Stimulated activated CD4-positive, alpha-beta T cell treated with anti-CD3 and anti-CD28 coated beads, Interleukin-15, amount 100 ng/mL, for 1 hour (primary cell): ENCODE results near the gene SRGAP1.
"Not testable (repeated sequence)": the region's sequence is repeated elsewhere in the genome, so short reads cannot be mapped to it uniquely, and the experiment has no call there.

Experiments
- DNase-seq, 2 donors: peaks; one replicate each; pipeline ENCODE4 v3.0.0-alpha.2; 2020; ENCODE audit warnings: low read depth in 1 of 2, low spot score in 1 of 2

The SRGAP1 gene

GRCh38 chr12:64190140-64190539 lies 345.6 kb downstream of the SRGAP1 start:
- DNase-seq: no peak

- DNase-seq: no peak
Observed at GRCh38 chr12:64192644-64193444, 348.3 kb downstream of the SRGAP1 start.

DNA sequence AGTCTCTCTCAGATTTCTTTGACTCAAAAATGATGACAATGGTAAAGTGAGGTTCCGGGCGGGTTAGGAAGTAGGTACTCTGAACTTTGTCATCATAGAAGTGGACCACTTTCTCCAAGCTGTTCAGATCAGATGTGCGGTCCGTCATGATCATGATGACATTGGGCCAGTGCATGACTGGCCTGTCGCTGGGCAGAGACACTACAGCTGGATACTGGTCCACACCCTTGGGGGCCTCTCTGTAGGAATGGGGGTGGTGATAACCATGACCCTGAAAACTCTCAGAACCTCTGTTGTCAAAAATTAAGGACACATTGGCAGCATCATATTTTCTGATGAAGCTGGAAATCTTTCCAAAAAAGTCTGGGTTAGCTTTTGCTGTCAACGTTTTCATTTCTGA lies 349.4 kb downstream of the SRGAP1 start:
- no peak for DNase-seq

DNA sequence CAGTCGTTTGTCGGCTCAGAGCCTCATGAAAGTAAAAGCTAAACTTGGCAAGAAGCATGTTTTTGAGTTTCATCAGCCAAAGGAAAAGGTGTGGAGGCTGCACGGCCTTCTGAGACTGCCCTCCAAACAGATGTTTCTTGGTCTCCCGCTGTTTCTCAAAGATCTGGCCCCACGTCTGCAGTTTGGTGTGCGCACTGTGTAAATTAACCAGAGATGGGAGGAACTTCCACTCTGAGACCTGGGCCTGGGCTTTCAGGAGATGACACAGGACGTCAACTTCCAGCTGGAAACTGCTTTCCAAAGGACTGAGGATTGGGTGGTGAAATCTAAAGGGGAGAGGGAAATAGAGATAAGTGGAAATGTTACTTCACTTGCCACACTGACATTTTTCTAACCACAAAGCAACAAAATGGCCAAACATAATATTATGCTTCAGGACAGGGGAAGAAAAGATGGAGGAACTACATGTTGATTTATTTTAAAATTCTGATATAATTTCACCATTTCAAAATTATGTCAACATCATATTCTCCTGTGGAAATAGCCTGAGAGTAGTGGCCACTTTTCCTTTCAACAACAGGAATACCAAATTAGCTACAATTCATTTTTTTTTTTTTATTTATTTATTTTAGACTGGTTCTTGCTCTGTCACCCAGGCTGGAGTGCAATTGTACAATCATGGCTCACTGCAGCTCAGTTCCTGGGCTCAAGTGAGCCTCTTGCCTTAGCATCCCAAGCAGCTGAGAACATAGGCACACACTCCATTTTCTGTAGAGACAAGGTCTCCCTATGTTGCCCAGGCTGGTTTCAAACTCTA lies 350.0 kb downstream of the SRGAP1 start:
- no peak for DNase-seq

GRCh38 chr12:64195841-64196240 lies 351.3 kb downstream of the SRGAP1 start:
- not testable (repeated sequence) for DNase-seq

DNA sequence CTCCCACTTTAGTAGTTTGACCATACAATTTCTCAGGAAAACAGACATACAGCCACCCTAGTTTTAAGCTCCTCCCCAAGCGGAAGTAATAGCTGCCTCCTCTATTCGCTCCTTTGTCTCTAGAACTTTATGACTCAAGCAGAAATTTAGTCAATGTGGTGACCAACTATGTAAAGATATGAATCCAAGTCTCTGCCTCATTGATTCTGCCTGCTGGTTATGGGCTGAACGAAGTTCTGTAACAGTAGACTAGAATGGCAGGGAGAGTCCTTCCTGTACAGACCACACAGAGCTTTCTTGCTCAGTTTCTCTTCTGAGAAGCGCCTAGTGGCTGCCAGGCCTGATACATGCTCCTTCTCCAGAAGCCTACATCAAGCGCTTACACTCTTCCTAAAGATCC lies 358.5 kb downstream of the SRGAP1 start:
- DNase-seq: no peak

DNA sequence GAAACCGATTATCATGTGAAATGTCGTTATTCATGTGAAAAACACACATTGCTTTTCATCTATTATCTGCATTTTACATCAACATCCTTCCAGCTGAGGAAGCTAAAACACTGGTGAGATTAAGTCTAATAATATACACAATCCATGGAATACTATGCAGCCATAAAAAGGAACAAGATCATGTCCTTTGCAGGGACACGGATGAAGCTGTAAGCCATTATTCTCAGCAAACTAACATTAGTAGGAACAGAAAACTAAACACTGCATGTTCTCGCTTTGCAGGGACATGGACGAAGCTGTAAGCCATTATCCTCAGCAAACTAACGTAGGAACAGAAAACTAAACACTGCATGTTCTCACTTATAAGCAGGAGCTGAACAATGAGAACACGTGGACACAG lies 359.3 kb downstream of the SRGAP1 start:
- DNase-seq: no peak

GRCh38 chr12:64205542-64205941 lies 361.0 kb downstream of the SRGAP1 start:
- no peak for DNase-seq

DNA sequence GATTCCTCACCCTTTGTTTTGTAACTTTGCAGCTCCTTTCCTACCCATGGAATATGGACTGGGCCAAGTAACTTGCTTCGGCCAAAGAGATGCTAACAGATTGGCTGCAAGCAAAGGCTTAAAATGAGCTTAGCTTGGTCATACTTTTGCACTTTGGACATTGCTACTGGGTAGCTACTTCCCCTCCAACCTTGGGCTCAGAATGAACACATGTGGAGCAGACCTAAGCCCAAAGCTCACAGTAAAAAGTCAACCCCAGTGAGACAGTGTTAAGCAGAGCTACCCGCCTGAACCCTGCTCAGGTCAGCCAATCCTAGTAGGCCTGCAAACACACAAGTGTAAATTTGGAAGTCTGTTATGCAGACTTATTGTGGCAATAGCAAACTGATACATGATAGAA lies 363.0 kb downstream of the SRGAP1 start:
- no peak for DNase-seq
